ENCODE data around the gene FAR1.

GRCh38 chr11:13649619-13650018 lies 18.8 kb upstream of the FAR1 start:
- no peak for TF ChIP-seq CTCF (IDR thresholded peaks at IDR 0.05)
- TF ChIP-seq POLR2A (IDR thresholded peaks at IDR 0.05) = no peak
